OCI-M1 (cell line): ENCODE results near the gene TRIM7.

Experiments
- DNase-seq: peaks from one replicate; lab custom pipeline; 2025; lab: John Stamatoyannopoulos, UW

The TRIM7 gene

DNA sequence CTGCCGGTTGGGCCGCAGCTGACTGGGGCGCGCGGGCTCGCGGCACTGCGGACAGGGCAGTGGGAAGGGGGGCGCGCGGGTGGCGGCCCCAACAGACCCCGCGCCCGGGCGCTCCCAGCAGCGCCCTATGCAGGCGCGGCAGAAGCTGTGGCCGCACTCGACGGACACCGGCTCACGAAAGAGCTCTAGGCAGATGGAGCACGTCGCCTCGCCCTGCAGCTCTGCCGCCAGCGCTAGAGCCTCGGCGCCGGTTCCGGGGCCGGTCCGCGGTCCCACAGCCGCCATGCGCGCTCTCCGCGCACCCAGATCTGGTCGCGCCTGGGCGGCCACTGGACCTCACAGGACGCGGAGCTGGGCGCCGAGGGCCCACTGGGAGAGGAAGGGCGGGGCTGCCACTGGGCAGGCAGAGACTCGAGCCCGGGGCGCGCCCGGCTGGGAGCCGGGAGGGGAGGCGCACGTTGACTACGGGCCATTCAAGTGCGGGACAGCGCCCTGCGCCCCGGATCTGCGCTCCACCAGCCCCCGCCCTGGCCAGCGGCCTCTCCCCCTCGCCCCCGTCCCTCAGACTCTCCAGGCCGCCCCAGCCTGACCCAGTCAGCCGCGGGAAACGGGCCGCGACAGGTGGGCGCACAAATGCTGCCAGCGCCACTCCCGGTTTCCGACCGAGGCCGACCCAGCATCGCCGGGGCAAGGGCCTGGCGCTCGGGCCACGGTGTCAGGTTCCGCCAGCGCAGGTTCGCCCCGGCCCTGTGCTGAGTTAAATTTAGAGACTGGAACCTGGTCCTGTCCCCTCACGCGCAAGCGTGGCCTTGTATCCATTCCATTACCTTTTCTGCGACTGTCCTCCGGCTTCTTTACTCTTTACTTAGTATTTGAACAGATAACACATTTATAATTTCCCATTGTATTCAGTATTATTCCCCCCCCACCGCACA lies at the start of gene TRIM7:
Gene TRIM7, minus strand, starts transcription at position 371 of the 935 bp plus-strand sequence. Its CDS starts 86 bp downstream, at position 285.
- DNase-seq = no peak

DNA sequence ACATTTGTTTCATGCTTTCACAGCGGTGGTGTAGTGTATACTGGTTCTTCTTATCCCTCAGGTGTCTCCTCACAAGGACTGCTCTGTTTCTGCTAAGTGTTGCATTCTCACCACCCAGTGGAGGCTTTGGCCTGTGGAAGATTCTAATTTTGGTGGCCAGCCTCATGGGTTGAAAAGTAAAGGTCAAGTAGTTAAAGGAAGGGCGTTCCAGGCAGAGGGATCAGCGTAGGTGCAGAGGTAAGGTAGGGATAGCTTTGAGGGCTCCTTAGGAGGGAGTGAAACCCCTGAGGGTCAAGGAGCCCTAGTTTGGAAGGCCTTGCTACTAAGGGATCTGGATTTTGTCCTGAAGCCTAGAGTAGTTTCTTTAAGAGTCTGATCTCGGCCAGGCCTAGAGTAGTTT lies 43.3 kb upstream of the TRIM7 start:
- DNase-seq = no peak

DNA sequence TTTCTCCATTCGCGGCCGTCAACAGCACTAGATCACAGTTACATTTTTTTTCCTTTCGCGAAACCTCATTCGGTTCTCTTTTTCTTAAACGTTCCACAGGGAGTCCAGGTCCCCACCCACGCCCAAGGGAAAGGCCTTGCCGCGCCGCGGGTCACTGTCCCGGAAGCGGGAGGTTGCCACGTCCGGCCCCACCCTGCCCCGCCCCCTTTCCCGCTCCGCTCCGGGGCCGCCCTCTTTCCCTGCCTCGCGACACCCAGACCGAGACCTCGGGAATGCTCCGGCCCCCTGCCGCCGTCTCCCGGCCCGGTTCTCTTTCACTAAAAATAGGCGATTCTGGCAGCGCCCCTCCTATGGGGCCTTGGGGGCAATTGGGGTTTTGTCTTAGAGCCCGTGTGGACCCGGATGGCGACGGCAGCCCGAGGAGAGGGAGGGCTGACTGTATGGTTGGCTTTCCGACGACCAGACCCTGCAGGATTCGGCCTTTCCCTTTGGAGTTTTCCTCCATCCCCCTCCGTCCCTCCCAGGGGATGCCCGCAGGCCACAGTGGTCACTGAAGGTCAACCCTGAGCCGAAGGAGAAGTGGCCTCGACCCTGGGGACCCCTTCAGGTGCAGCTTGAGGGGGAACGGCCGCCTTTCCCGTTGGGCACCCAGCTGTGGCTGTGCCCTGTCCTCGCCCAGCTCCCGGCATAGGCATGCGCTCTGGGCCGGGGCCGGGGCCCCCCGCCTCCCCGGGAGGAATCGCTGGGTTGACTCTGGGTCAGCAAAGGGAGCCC lies 41.5 kb upstream of the TRIM7 start:
- DNase-seq = no peak

DNA sequence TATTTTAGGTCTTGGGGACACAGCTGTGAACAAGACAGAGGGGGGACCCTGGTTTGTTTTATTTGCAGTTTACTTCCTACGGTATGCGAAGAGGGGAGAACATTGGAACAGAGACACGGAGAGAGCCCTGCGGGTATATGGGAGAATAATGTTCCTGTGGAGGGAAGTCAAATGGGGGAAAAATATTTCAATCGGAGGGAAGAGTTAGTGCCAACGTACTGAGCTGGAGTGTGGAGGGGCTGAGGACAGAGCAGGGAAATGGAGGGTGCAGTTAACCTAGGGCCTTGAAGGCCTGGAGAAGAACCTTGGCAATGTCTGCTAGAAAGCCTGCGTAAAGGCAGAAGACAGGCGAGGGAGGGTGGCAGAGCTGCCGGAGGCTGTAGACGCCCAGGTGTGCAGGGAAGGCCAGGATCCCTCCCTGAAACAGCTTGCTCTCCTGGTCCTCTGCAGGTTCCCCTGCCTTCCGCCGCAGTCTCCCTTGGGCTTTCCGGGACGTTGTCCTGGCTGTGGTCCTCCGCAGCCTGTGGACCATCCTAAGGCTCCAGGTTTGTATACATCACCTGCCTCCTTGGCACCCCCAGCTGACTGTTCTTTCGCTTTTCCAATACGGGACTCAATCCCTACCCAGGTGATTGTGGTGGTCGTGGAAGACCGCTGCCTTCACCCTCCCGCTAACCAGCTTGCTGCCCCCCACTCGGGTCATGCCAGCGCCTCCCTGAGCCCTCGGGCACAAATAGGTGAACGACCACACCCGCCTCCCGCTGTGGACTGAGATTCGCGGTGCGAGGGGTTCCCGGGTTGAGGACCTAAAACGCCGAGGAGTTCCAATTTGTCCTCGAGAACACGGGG lies 40.7 kb upstream of the TRIM7 start:
- DNase-seq = no peak

DNA sequence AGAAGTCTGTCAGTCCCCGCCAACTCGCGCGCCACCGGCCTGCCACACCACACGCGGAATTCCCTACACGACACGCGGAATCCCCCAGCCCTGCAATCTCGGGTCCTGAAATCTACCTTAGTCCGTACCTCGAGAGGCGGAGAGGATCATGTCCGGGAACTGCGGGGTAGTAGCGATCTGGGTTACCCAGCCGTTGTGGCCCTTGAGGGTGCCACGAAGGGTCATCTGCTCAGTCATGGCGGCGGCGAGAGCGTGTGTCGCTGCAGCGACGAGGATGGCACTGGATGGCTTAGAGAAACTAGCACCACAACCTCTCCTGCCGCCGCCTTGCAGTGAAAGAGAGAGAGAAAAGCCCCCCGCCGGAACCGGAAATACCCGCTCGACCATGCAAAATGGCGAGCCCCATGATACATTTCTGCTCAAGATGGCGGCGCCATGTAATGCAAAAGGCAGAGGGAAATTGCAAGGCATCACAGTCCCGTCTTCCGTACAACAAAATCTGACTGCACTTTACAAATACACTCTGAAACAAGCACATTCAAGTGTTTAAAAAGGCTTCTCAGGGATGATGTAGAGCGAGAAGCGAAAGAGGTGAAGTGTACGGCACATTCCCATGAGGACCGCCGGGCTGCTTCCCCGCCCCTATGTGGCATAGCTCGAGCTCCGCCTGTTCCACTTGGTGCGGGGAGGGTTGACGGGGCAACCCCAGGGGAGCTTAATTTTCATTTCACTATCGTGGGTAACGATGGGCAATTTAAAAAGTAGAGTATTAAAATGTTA lies 38.8 kb upstream of the TRIM7 start, which contains the start of gene RACK1:
Gene RACK1, minus strand, starts transcription at position 343 of the 780 bp plus-strand sequence. Its CDS starts 106 bp downstream, at position 237.
- no peak for DNase-seq

DNA sequence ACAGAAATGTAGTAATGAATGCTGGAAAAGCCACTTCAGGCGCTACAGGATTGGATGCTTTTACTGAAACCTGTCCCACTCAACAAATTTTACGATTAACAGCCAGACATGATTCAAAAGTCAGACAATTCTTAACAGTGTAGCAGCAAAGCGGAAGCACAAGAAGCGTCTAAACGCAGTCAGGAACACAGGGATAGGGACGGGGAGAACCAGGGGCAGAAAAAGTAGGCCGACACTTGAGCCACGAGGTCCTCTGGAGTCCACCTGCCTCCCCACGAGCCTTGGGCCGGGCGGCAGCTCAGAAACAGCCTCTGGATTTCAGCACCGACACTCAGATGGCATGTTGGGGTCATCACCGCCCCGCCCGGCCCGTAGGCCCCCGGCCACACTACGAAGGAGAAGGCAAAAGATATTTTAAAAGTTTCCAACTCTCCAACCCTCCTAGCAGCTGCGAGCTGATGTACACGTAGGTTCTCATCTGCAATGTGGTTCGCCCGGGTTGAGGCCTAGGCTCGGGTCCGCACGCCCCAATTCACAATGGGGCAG lies 38.1 kb upstream of the TRIM7 start:
- DNase-seq = no peak

DNA sequence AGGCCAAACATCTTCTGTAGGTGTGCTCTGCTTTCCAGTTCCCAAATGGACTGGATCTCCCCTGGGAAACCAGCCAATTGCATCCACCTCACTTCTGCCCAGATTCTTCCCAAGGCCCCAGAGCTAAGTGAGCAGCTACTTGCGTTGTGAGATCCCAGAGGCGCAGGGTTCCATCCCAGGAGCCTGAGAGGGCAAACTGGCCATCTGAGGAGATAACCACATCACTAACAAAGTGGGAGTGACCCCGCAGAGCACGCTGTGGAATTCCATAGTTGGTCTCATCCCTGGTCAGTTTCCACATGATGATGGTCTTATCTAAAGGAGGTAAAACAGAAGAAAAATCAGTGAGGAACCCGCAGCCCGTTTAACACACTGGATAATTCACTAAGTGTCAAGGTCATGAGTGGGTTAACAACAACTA lies 37.0 kb upstream of the TRIM7 start:
- DNase-seq = no peak

DNA sequence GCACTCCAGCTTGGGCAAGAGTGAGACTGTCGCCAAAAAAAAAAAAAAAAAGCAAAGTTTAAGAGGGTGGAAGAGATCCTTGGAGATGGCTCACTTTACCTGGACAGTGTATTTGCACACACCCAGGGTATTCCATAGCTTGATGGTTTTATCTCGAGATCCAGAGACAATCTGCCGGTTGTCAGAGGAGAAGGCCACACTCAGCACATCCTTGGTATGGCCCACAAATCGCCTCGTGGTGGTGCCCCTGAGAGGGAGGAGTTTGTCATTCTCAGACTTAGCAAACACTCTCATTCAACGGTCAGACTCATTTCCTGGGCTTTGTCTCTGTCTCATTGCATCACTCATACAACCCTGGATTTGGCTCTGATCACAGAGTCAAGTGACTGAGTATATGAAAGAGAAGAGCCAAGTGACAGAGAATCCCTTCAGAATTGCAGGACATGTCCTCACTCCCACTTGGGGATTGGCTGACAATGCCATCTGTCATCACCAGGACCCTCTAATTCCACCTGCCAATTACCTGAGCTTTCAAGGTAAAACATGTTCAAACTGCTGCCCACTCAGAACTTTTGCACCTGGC lies 36.5 kb upstream of the TRIM7 start:
- no peak for DNase-seq

DNA sequence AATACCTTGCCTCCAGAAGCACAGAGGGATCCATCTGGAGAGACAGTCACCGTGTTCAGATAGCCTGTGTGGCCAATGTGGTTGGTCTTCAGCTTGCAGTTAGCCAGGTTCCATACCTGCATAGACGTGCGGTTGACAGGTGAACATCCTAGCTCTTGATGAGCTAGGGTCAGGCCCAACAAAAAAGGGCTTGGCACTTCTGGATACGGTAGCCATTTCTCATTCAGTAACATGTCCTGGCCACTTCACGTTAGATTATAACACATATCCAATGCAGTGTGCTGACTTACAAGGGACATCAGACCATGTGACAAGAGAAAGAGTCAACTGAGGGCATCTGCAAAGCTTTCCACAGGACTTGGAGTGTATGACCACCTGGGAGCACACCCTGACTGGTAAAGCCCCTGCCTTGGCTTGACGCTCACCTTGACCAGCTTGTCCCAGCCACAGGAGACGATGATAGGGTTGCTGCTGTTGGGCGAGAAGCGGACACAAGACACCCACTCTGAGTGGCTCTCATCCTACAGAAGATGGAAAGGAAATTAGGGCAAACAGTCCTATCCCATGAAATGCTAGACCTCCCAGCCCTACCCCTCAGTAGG lies 34.2 kb upstream of the TRIM7 start:
- DNase-seq = no peak

DNA sequence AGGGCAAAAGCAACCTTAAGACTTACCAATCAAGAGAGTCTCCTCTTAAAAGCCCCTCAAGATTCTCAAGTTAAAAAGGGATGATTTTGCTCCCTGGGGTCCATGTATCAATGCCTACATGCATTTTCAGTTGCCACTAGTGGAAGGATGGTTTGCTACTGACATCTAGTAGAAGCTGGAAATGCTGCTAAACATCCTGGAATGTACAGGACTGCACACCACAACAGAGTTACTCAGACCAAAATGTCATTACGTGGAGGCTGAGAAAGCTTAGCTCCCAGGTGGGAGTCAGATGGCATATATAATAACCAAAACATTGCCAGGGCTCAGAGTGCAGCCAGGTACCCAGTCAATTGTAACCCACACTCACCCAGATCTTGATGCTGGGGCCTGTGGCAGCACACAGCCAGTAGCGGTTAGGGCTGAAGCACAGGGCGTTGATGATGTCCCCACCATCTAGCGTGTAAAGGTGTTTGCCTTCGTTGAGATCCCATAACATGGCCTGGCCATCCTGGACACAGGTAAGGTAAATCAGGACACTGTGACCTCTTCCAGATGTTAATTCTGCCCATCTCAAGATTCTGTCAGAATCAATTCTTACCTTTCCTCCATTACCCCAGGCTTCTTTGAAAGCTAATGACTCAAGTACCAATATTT lies 32.9 kb upstream of the TRIM7 start:
- DNase-seq = no peak

DNA sequence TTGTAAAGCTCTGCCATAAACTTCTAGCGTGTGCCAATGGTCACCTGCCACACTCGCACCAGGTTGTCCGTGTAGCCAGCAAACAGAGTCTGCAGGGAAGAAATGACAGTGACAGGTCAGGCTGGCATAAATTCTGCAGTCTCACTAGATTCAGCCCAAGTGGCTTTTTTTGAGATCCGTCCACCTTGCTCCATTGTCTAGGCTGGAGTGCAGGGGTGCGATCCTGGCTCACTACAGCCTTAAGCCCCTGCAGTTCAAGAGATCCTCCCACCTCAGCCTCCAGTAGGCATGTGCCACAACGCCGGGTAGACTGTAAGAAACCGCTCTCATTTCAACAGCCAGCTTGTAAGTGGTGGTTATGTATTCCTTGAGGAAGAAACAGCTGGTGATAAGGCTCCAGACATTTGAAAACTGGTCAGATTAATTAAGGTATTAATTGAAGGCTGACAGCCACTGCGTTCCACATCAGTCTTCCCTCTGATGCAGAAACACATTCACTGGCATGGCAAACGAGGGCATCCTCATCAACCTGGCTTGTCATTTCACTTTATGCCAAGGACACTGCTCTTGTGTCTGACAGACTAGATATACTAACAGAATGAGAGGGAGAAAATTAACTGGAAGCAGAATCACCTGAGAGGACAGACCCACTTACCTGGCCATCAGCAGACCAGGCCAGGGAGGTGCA lies 32.1 kb upstream of the TRIM7 start:
- no peak for DNase-seq

DNA sequence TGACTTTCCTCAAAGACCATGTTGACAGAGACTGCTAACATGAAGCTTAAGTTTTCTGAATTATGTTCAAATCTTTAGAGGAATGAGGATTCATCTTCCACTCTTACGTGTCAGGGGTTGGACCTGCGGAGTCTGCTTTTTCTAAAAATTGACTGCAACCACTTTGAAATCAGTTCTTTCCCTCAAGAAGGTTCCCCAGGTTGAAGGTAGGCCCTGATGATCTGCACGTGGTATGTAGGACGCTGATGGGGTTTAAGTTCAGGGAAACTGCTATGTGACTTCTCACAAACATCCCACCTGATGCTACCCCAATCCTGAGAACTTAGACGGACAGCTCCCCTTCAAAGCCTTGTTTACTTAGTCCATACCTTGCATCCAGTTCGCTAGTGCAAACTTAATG lies 31.5 kb upstream of the TRIM7 start:
- no peak for DNase-seq

DNA sequence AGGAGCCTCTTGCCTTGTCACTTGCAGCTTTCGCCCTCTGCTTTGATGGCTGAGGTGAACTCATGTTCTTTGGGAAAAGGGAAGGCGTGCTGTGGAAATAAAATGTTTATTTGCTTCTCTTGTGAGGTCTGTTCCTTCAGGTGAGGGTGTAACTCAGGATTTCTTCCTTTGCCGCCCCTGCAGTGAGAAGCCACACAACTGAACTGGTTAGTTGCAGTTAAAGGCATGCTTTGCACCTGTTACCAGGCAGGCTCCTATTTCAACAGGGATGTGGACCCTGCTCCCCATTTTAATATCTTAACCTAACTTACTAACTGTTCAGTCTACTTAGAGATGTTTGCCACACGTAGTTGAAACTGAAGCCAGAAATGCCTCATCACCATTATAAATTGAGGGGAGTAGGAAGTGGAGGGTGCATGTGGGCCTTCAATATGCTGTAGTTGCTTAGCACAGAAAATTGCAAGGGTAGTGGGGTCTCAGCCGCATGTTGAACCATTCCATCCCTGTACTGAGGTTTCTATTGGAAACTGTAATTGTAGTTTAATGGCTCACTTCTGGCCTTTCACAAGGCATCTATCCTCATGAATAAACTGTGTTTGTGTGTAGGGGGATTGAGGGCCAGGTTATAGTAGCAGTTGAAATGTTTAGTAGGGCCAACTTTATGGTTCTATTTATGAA lies 30.8 kb upstream of the TRIM7 start:
- DNase-seq = no peak

DNA sequence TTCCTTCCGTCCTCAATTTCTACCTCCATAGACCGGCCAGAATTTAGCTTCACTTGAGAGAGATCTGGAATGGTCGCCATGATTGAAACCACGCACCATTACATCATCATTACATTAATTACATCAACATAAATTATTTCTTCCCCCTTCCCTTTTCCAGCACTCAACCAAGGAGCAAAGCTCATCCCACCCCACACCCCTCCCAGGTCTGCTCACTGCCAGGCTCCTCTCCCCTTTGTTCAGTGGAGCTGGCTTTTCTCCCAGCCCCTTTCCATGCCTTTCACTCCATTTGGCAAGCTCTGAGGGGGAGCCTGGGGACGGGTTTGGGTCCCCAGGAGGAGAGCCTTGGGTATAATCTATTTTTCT lies 30.3 kb upstream of the TRIM7 start:
- no peak for DNase-seq

DNA sequence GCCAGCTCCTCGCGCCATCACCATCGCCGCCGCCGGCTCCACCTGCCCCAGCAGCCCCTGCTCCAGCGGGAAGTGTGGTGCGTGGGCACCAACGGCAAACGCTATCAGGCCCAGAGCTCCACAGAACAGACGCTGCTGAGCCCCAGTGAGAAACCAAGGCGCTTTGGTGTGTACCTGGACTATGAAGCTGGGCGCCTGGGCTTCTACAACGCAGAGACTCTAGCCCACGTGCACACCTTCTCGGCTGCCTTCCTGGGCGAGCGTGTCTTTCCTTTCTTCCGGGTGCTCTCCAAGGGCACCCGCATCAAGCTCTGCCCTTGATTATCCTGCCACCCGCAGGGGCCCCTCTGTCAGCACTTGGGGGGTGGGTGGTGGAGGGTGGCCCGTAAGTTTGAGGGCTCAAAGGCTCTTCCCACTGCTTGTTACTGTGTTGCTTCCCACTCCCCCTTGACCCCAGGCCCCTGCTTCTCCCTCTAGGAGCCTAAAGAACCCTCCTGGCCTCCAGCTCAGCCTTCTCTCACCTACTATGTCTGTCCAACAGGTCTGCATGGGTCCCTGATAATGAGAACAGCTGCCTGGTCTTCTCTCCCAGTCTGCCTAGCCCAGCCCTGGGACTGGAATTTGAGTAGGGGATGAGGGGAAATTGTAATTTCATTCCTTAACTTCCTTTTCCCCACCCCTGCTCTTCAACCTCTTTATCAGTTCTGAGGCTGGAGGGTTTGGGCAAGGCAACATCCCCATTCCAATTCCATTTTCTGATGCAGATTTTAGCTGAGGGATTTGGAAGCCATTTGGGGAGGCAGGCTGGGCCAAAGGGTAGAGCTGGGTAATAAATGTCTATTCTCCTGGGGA lies 29.7 kb upstream of the TRIM7 start:
- DNase-seq = no peak

DNA sequence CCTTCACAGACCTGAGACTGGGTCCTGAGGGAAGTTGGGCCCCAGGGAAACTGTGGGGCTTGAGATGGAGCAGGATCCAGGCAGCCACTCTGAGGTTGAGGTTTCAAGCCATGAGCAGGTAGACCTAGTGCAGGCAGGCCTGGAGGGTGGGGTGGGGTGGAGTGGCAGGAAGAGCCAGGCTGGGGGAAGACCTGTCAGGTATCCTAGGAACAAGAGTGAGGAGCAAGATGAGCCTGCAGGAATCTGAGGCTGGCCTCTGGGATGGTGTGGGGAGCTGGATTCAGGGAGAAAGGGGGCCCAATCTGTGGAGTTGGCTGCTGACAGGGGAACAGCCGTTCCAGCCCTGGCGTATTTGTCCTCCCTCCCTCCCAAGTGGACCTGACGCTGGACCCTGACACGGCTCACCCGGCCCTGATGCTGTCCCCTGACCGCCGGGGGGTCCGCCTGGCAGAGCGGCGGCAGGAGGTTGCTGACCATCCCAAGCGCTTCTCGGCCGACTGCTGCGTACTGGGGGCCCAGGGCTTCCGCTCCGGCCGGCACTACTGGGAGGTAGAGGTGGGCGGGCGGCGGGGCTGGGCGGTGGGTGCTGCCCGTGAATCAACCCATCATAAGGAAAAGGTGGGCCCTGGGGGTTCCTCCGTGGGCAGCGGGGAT lies 28.9 kb upstream of the TRIM7 start:
- DNase-seq = no peak
